ENCODE results near the gene TC2N.

DNA sequence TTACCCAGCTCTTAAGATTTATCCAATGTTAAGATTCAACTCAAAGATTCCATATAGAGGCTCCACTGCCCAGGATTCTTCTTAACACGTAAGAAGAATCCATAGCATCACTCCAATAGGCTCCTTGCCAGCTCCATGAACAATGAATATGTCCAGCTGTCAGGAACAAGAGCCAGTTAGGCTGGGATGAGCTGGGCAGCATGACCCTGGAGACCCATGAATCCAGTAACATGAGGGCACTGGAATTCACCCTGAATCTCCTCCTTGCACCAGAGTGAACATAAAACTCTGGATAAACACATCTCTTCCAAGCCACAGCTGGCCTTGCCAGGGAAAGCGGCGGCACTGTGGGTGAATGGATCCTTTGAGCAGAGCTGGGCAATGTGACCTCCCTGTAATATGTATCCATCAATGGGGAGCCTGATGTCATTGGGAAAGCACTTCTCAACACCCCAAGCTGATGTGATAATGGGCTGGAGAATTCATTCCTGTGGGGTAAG is 24.4 kb upstream of the TC2N start:
- TF ChIP-seq, protein P1, sequence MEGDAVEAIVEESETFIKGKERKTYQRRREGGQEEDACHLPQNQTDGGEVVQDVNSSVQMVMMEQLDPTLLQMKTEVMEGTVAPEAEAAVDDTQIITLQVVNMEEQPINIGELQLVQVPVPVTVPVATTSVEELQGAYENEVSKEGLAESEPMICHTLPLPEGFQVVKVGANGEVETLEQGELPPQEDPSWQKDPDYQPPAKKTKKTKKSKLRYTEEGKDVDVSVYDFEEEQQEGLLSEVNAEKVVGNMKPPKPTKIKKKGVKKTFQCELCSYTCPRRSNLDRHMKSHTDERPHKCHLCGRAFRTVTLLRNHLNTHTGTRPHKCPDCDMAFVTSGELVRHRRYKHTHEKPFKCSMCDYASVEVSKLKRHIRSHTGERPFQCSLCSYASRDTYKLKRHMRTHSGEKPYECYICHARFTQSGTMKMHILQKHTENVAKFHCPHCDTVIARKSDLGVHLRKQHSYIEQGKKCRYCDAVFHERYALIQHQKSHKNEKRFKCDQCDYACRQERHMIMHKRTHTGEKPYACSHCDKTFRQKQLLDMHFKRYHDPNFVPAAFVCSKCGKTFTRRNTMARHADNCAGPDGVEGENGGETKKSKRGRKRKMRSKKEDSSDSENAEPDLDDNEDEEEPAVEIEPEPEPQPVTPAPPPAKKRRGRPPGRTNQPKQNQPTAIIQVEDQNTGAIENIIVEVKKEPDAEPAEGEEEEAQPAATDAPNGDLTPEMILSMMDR (conservative IDR thresholded peaks at IDR 0.05; ENCODE audit: low read depth in 2 of 2): no peak
- TF ChIP-seq EZH2phosphoT487 (IDR thresholded peaks at IDR 0.05; ENCODE audit: unreplicated experiment) (no peak), JUNB (IDR thresholded peaks at IDR 0.05; ENCODE audit: unreplicated experiment) (no peak), POLR2AphosphoS5 (IDR thresholded peaks at IDR 0.05; ENCODE audit: low read depth) (no peak), EZH2 (IDR thresholded peaks at IDR 0.05; ENCODE audit: low read depth, unreplicated experiment) (no peak), CREB1 (CRISPR knock-in tag; IDR thresholded peaks at IDR 0.05; ENCODE audit: low read depth) (no peak), ZNF331 (CRISPR knock-in tag; IDR thresholded peaks at IDR 0.05; ENCODE audit: low read depth) (no peak)
- TF ChIP-seq, protein P2, sequence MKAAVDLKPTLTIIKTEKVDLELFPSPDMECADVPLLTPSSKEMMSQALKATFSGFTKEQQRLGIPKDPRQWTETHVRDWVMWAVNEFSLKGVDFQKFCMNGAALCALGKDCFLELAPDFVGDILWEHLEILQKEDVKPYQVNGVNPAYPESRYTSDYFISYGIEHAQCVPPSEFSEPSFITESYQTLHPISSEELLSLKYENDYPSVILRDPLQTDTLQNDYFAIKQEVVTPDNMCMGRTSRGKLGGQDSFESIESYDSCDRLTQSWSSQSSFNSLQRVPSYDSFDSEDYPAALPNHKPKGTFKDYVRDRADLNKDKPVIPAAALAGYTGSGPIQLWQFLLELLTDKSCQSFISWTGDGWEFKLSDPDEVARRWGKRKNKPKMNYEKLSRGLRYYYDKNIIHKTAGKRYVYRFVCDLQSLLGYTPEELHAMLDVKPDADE (IDR thresholded peaks at IDR 0.05): no peak
- TF ChIP-seq, protein P3, sequence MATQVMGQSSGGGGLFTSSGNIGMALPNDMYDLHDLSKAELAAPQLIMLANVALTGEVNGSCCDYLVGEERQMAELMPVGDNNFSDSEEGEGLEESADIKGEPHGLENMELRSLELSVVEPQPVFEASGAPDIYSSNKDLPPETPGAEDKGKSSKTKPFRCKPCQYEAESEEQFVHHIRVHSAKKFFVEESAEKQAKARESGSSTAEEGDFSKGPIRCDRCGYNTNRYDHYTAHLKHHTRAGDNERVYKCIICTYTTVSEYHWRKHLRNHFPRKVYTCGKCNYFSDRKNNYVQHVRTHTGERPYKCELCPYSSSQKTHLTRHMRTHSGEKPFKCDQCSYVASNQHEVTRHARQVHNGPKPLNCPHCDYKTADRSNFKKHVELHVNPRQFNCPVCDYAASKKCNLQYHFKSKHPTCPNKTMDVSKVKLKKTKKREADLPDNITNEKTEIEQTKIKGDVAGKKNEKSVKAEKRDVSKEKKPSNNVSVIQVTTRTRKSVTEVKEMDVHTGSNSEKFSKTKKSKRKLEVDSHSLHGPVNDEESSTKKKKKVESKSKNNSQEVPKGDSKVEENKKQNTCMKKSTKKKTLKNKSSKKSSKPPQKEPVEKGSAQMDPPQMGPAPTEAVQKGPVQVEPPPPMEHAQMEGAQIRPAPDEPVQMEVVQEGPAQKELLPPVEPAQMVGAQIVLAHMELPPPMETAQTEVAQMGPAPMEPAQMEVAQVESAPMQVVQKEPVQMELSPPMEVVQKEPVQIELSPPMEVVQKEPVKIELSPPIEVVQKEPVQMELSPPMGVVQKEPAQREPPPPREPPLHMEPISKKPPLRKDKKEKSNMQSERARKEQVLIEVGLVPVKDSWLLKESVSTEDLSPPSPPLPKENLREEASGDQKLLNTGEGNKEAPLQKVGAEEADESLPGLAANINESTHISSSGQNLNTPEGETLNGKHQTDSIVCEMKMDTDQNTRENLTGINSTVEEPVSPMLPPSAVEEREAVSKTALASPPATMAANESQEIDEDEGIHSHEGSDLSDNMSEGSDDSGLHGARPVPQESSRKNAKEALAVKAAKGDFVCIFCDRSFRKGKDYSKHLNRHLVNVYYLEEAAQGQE (IDR thresholded peaks at IDR 0.05; ENCODE audit: unreplicated experiment): no peak

All from GM23338 (cell line).